ENCODE data around the gene ZDHHC12.

The ZDHHC12 gene

GRCh38 chr9:128723866-128724743 lies at the start of gene ZDHHC12:
TSS of gene ZDHHC12 (minus strand) at chr9:128724127. CDS start at chr9:128724093, 34 bp downstream.
- DNase-seq (ENCODE audit: low read depth in 1 of 2, low spot score in 1 of 2) = peak; percentile 96 to 97

- no peak for DNase-seq (ENCODE audit: low read depth in 1 of 2, low spot score in 1 of 2)
These were observed 49.1 kb upstream of the ZDHHC12 start for GRCh38 chr9:128773049-128773448.

GRCh38 chr9:128771745-128772519 lies 48.0 kb upstream of the ZDHHC12 start, which contains the start of gene ZER1:
TSS of gene ZER1 (minus strand) at chr9:128771927. CDS start at chr9:128755565, 16,362 bp downstream.
- DNase-seq (ENCODE audit: low read depth in 1 of 2, low spot score in 1 of 2) = peak; percentile 90

GRCh38 chr9:128771094-128771721 lies 47.3 kb upstream of the ZDHHC12 start:
- DNase-seq (ENCODE audit: low read depth in 1 of 2, low spot score in 1 of 2) = no peak

- no peak for DNase-seq (ENCODE audit: low read depth in 1 of 2, low spot score in 1 of 2)
These were observed 46.5 kb upstream of the ZDHHC12 start for GRCh38 chr9:128770286-128771030.

GRCh38 chr9:128768606-128769005 lies 44.7 kb upstream of the ZDHHC12 start:
- DNase-seq (ENCODE audit: low read depth in 1 of 2, low spot score in 1 of 2) = no peak

- no peak for DNase-seq (ENCODE audit: low read depth in 1 of 2, low spot score in 1 of 2)
These were observed 41.6 kb upstream of the ZDHHC12 start for GRCh38 chr9:128765499-128765898.

- no peak for DNase-seq (ENCODE audit: low read depth in 1 of 2, low spot score in 1 of 2)
These were observed 40.4 kb upstream of the ZDHHC12 start for GRCh38 chr9:128764361-128764760.

- no peak for DNase-seq (ENCODE audit: low read depth in 1 of 2, low spot score in 1 of 2)
These were observed 38.9 kb upstream of the ZDHHC12 start for GRCh38 chr9:128762671-128763449.

GRCh38 chr9:128757602-128758001 lies 33.7 kb upstream of the ZDHHC12 start:
- DNase-seq (ENCODE audit: low read depth in 1 of 2, low spot score in 1 of 2) = no peak

- no peak for DNase-seq (ENCODE audit: low read depth in 1 of 2, low spot score in 1 of 2)
These were observed 29.7 kb upstream of the ZDHHC12 start for GRCh38 chr9:128753627-128754026.

GRCh38 chr9:128750926-128751595 lies 27.1 kb upstream of the ZDHHC12 start:
- no peak for DNase-seq (ENCODE audit: low read depth in 1 of 2, low spot score in 1 of 2)

- no peak for DNase-seq (ENCODE audit: low read depth in 1 of 2, low spot score in 1 of 2)
These were observed 23.3 kb upstream of the ZDHHC12 start for GRCh38 chr9:128747241-128747640.

GRCh38 chr9:128743421-128743820 lies 19.5 kb upstream of the ZDHHC12 start:
- no peak for DNase-seq (ENCODE audit: low read depth in 1 of 2, low spot score in 1 of 2)

- DNase-seq (ENCODE audit: low read depth in 1 of 2, low spot score in 1 of 2) = no peak
These were observed 18.5 kb upstream of the ZDHHC12 start for GRCh38 chr9:128742401-128742800.

GRCh38 chr9:128735373-128735772 lies 11.4 kb upstream of the ZDHHC12 start:
- no peak for DNase-seq (ENCODE audit: low read depth in 1 of 2, low spot score in 1 of 2)

GRCh38 chr9:128733256-128733655 lies 9.3 kb upstream of the ZDHHC12 start:
- no peak for DNase-seq (ENCODE audit: low read depth in 1 of 2, low spot score in 1 of 2)

GRCh38 chr9:128732576-128732975 lies 8.6 kb upstream of the ZDHHC12 start:
- no peak for DNase-seq (ENCODE audit: low read depth in 1 of 2, low spot score in 1 of 2)

- no peak for DNase-seq (ENCODE audit: low read depth in 1 of 2, low spot score in 1 of 2)
These were observed 7.8 kb upstream of the ZDHHC12 start for GRCh38 chr9:128731691-128732090.

GRCh38 chr9:128731093-128731492 lies 7.2 kb upstream of the ZDHHC12 start:
- no peak for DNase-seq (ENCODE audit: low read depth in 1 of 2, low spot score in 1 of 2)
